ENCODE results near the gene UNC13D. TPM values are rescaled to one million over a fixed set of nuclear protein-coding genes. Genes with fewer than 3 reads are reported as not detected.

The UNC13D gene
- total RNA-seq, 1 experiment from 2014 or later: 20.2 TPM

DNA sequence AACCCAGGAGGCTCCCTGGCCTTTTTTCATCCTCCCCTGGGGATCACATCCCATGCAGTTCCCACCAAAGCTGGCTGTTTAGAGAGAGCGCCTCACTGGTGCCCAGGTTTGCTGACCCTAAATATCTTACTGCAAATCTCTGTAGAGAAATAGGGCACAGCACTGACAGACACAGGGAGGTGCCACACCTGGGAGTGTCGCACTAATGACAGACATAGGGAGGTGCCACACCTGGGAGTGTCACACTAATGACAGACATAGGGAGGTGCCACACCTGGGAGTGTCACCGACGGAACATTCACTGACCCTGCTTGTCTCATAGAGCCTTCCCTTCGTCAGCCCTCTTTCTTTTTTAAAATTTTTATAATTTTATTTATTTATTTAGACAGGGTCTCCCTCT lies 34.0 kb downstream of the UNC13D start:
- ChIA-PET CTCF (no interaction called here), RAD21 (ENCODE audit: low non-redundant PET in 1 of 2, low total read pairs in 2 of 2, uncharacterized antibody in 2 of 2, unreplicated experiment in 2 of 2) (no interaction called here), POLR2A (no interaction called here)
- Histone ChIP-seq H3K4me1 (ENCODE audit: control insufficient read depth in 1 of 2, insufficient read depth in 2 of 2, low read length in 2 of 2) (peaks cover 0 to 5% of the 10 kb centered on the region in 2 experiments; a peak in 1 of 4 replicates), H3K4me3 (replicated peaks in 1 of 2; ENCODE audit: low read depth in 1 of 2, low read length in 2 of 2) (no peak overlapping the region), H3K27me3 (ENCODE audit: insufficient read depth, low read length) (no peaks in the 10 kb centered on the region), H3K9me2 (ENCODE audit: insufficient read depth) (no peaks in the 10 kb centered on the region), H4K20me1 (ENCODE audit: insufficient read depth) (no peaks in the 10 kb centered on the region), H2AFZ (ENCODE audit: low read depth, low read length, poor library complexity, severe bottlenecking) (no peak overlapping the region), H3K79me2 (ENCODE audit: insufficient read depth, low read length) (no peaks in the 10 kb centered on the region), H3K9me3 (ENCODE audit: control insufficient read depth in 1 of 2, insufficient read depth in 1 of 2, low read depth in 1 of 2, low read length in 2 of 2) (no peaks in the 10 kb centered on the region), H3K36me3 (ENCODE audit: control insufficient read depth in 1 of 2, insufficient read depth in 2 of 2, low read length in 2 of 2) (peaks cover 19 to 24% of the 10 kb centered on the region in 2 experiments; a peak in 3 of 4 replicates), H3K9ac (ENCODE audit: low read length) (no peak overlapping the region), H3K4me2 (ENCODE audit: low read length) (no peak overlapping the region), H3K27ac (ENCODE audit: low read depth, low read length) (no peak overlapping the region)
- TF ChIP-seq ZFX (IDR thresholded peaks at IDR 0.05) (0 out of 2 replicates have a peak, but pooled peaks have one; percentile 2), CBX3 (IDR thresholded peaks at IDR 0.05; ENCODE audit: low read depth) (no peak)
- intact Hi-C loops (cut with micrococcal nuclease): no loop called here
- no TSS peak for BruUV-seq (replicated peaks)
- ATAC-seq (peak; percentile 72), DNase-seq (ENCODE audit: low read depth, low spot score) (no peak)

- Histone ChIP-seq H3K4me2 (ENCODE audit: low read length) (no peak overlapping the region), H3K36me3 (ENCODE audit: control insufficient read depth in 1 of 2, insufficient read depth in 2 of 2, low read length in 2 of 2) (peaks cover 19 to 20% of the 10 kb centered on the region in 2 experiments; a peak in 3 of 4 replicates), H3K9me2 (ENCODE audit: insufficient read depth) (no peaks in the 10 kb centered on the region), H3K27me3 (ENCODE audit: insufficient read depth, low read length) (no peaks in the 10 kb centered on the region), H3K27ac (ENCODE audit: low read depth, low read length) (peak overlapping the region; percentile 10; the same call in 1 of the 2 replicates), H3K79me2 (ENCODE audit: insufficient read depth, low read length) (no peaks in the 10 kb centered on the region), H3K9ac (ENCODE audit: low read length) (no peak overlapping the region), H3K4me3 (replicated peaks in 1 of 2; ENCODE audit: low read depth in 1 of 2, low read length in 2 of 2) (no peak overlapping the region), H2AFZ (ENCODE audit: low read depth, low read length, poor library complexity, severe bottlenecking) (no peak overlapping the region), H4K20me1 (ENCODE audit: insufficient read depth) (no peaks in the 10 kb centered on the region), H3K9me3 (ENCODE audit: control insufficient read depth in 1 of 2, insufficient read depth in 1 of 2, low read depth in 1 of 2, low read length in 2 of 2) (no peaks in the 10 kb centered on the region), H3K4me1 (ENCODE audit: control insufficient read depth in 1 of 2, insufficient read depth in 2 of 2, low read length in 2 of 2) (peaks cover 0 to 3% of the 10 kb centered on the region in 2 experiments; a peak in 1 of 4 replicates)
- no TSS peak for BruUV-seq (replicated peaks)
- CTCF ChIA-PET: no interaction called here
- DNase-seq (ENCODE audit: low read depth, low spot score) (no peak), ATAC-seq (no peak)
- RAD21 ChIA-PET (ENCODE audit: low non-redundant PET in 1 of 2, low total read pairs in 2 of 2, uncharacterized antibody in 2 of 2, unreplicated experiment in 2 of 2): no interaction called here
- TF ChIP-seq YY1 (IDR thresholded peaks at IDR 0.05; ENCODE audit: extremely low read depth, insufficient replicate concordance, low read depth, low read length) (no peak), SIN3A (IDR thresholded peaks at IDR 0.05; ENCODE audit: low read depth) (no peak), MAX (IDR thresholded peaks at IDR 0.05) (no peak), ZFX (IDR thresholded peaks at IDR 0.05) (no peak; the same call in 1 of the 2 replicates), TCF7L2 (IDR thresholded peaks at IDR 0.05; ENCODE audit: borderline replicate concordance, extremely low read depth, insufficient read depth, insufficient read length) (no peak), CTCF (IDR thresholded peaks at IDR 0.05 in 2 of 3, conservative IDR thresholded peaks at IDR 0.05 in 1 of 3; ENCODE audit: borderline replicate concordance in 1 of 3, insufficient read depth in 1 of 3, low read depth in 2 of 3, low read length in 2 of 3) (no peak), POLR2AphosphoS5 (IDR thresholded peaks at IDR 0.05; ENCODE audit: low read depth, low read length) (no peak), EGR1 (IDR thresholded peaks at IDR 0.05; ENCODE audit: low read depth) (no peak), JUND (IDR thresholded peaks at IDR 0.05) (no peak)
- TF ChIP-seq, protein P1, sequence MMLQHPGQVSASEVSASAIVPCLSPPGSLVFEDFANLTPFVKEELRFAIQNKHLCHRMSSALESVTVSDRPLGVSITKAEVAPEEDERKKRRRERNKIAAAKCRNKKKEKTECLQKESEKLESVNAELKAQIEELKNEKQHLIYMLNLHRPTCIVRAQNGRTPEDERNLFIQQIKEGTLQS (IDR thresholded peaks at IDR 0.05): no peak
- POLR2A ChIA-PET: no interaction called here
- intact Hi-C loops (cut with micrococcal nuclease): no loop called here
Observed at GRCh38 chr17:75809631-75810111, 34.5 kb downstream of the UNC13D start.
